Measurements from ENCODE around the gene ELOB. TPM values are rescaled to one million over a fixed set of nuclear protein-coding genes. Genes with fewer than 3 reads are reported as not detected.

Gene ELOB
- total and polyA plus RNA-seq, 2 of the 13 experiments (the other 11 are each of a cell fraction or from before 2014, with no cell fraction given), result 208 to 225 TPM

GRCh38 chr16:2787406-2787805 lies 10.3 kb upstream of the ELOB start, which contains the start of gene PRSS33:
Gene PRSS33 (minus strand): TSS chr16:2787560. CDS start chr16:2786547, 1,013 bp downstream.
- 6% methylated on average over 10 of the region's 10 CpGs for WGBS (ENCODE audit: low lambda C conversion rate)
- POLR2A ChIA-PET, result interaction anchor here (1.2 kb wide), 1 partner anchor 10 kb away, joined by 3 read pairs; the partner anchor contains the start of gene ELOB
- FAIRE-seq (no peak), DNase-seq (ENCODE audit: low spot score) (no peak), ATAC-seq (no peak)
- TF ChIP-seq HNRNPK (IDR thresholded peaks at IDR 0.05; ENCODE audit: low read depth, low read length, poor library complexity, severe bottlenecking), result peak; percentile 55
- TF ChIP-seq HMGXB3 (CRISPR knock-in tag; IDR thresholded peaks at IDR 0.05; ENCODE audit: borderline replicate concordance), result no peak
- in situ Hi-C loops (cut with HindIII; ENCODE audit: extremely low pct_ligation_motif_present, low pct_unique_long_range_greater_than_20kb) (loop anchor here (5.0 kb wide), 1 partner anchor 40 kb away; no protein-coding TSS in a partner anchor), intact Hi-C loops (cut with micrococcal nuclease; ENCODE audit: unreplicated experiment) (no loop called here)
- Histone ChIP-seq H3K36me3 (replicated peaks in 1 of 2; ENCODE audit: control insufficient read depth in 1 of 2, insufficient read depth in 2 of 2, low read length in 2 of 2) (no peaks in the 10 kb centered on the region), H3K4me1 (ENCODE audit: insufficient read depth, low read length) (peaks cover 18% of the 10 kb centered on the region), H3K9me3 (ENCODE audit: low read length) (no peaks in the 10 kb centered on the region), H4K20me1 (ENCODE audit: insufficient read depth, low read length) (no peaks in the 10 kb centered on the region), H3K4me3 (replicated peaks in 1 of 3; ENCODE audit: insufficient read depth in 1 of 3, low read depth in 2 of 3, low read length in 3 of 3) (no peak within 1 kb of the TSS), H2AFZ (ENCODE audit: low read length) (no peak within 1 kb of the TSS), H3K4me2 (ENCODE audit: low read depth, low read length) (no peak within 1 kb of the TSS), H3K27ac (ENCODE audit: extremely low read length, insufficient read depth, low read length) (no peak within 1 kb of the TSS), H3K9ac (ENCODE audit: insufficient read depth, low read depth, low read length) (no peak within 1 kb of the TSS), H3K79me2 (ENCODE audit: insufficient read depth, low read length) (no peaks in the 10 kb centered on the region), H3K27me3 (ENCODE audit: control insufficient read depth in 1 of 2, insufficient read depth in 2 of 2, low read length in 2 of 2) (peaks cover 9 to 73% of the 10 kb centered on the region in 2 experiments; a peak in 4 of 5 replicates)
- CTCF ChIA-PET (ENCODE audit: low intra/inter-chr PET ratio, low total read pairs), result no interaction called here
- BruUV-seq (replicated peaks), result no TSS peak

DNA sequence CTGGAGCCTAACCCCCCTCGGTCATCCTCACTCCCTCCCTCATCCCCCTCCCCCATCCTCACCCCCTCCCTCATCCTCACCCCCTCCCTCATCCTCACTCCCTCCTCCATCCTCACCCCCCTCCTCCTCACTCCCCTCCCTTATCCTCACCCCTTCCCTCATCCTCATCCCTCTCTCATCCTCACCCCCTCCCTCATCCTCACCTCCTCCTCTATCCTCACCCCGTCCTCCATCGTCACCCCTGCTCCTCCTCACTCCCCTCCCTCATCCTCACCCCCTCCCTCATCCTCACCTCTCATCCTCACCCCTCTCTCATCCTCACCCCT lies 9.7 kb upstream of the ELOB start:
- FAIRE-seq (no peak), DNase-seq (ENCODE audit: low spot score) (no peak), ATAC-seq (no peak)
- intact Hi-C loops (cut with micrococcal nuclease; ENCODE audit: unreplicated experiment), result no loop called here
- H3K79me2 ChIP-seq (ENCODE audit: insufficient read depth, low read length), result no peaks in the 10 kb centered on the region
- peaks cover 18% of the 10 kb centered on the region for H3K4me1 ChIP-seq (ENCODE audit: insufficient read depth, low read length)
- no peak overlapping the region for H3K9ac ChIP-seq (ENCODE audit: insufficient read depth, low read depth, low read length)
- BruUV-seq (replicated peaks), result no TSS peak
- in situ Hi-C loops (cut with HindIII; ENCODE audit: extremely low pct_ligation_motif_present, low pct_unique_long_range_greater_than_20kb), result loop anchor here (5.0 kb wide), 1 partner anchor 41 kb away; no protein-coding TSS in a partner anchor
- H3K9me3 ChIP-seq (ENCODE audit: low read length), result no peaks in the 10 kb centered on the region
- 35% methylated on average over 3 of the region's 3 CpGs for WGBS (ENCODE audit: low lambda C conversion rate)
- TF ChIP-seq PCBP1 (IDR thresholded peaks at IDR 0.05; ENCODE audit: borderline replicate concordance, low read depth, low read length) (0 out of 2 replicates have a peak, but pooled peaks have one; percentile 4), FOXP4 (CRISPR knock-in tag; IDR thresholded peaks at IDR 0.05) (no peak), ATF4 (CRISPR knock-in tag; IDR thresholded peaks at IDR 0.05) (no peak), PCBP2 (optimal IDR thresholded peaks at IDR 0.05; ENCODE audit: low read depth, low read length, poor library complexity, severe bottlenecking) (peak; percentile 52)
- ChIA-PET CTCF (ENCODE audit: low intra/inter-chr PET ratio, low total read pairs) (no interaction called here), POLR2A (no interaction called here)
- no peak overlapping the region for H3K4me3 ChIP-seq (replicated peaks in 1 of 3; ENCODE audit: insufficient read depth in 1 of 3, low read depth in 2 of 3, low read length in 3 of 3)
- no peak overlapping the region for H3K4me2 ChIP-seq (ENCODE audit: low read depth, low read length)
- H4K20me1 ChIP-seq (ENCODE audit: insufficient read depth, low read length), result no peaks in the 10 kb centered on the region
- H3K36me3 ChIP-seq (replicated peaks in 1 of 2; ENCODE audit: control insufficient read depth in 1 of 2, insufficient read depth in 2 of 2, low read length in 2 of 2), result no peaks in the 10 kb centered on the region
- peaks cover 9 to 75% of the 10 kb centered on the region in 2 experiments; a peak in 4 of 5 replicates for H3K27me3 ChIP-seq (ENCODE audit: control insufficient read depth in 1 of 2, insufficient read depth in 2 of 2, low read length in 2 of 2)
- H3K27ac ChIP-seq (ENCODE audit: extremely low read length, insufficient read depth, low read length), result no peak overlapping the region
- H2AFZ ChIP-seq (ENCODE audit: low read length), result no peak overlapping the region

All from HepG2 (cell line).